NB4 (cell line): ENCODE data around the gene SNN.

Experiments used
- MYC ChIP-seq: IDR thresholded peaks from 2 replicates; pipeline ENCODE4 v1.6.1; 2011; ENCODE audit warnings: low read depth, low read length
- POLR2A ChIP-seq: IDR thresholded peaks from 2 replicates; pipeline ENCODE4 v1.6.1; 2011; ENCODE audit warnings: mild to moderate bottlenecking; ENCODE audit not compliant: insufficient read length; ENCODE audit errors: extremely low read depth
- TF ChIP-seq, protein P1 (sequence below): IDR thresholded peaks from one replicate; pipeline ENCODE4 v1.5.1; 2012; ENCODE audit warnings: low read depth, low read length
- TF ChIP-seq, protein P2 (sequence below): IDR thresholded peaks from 2 replicates; pipeline ENCODE4 v1.6.1; 2011; ENCODE audit warnings: low read depth, low read length

DNA sequence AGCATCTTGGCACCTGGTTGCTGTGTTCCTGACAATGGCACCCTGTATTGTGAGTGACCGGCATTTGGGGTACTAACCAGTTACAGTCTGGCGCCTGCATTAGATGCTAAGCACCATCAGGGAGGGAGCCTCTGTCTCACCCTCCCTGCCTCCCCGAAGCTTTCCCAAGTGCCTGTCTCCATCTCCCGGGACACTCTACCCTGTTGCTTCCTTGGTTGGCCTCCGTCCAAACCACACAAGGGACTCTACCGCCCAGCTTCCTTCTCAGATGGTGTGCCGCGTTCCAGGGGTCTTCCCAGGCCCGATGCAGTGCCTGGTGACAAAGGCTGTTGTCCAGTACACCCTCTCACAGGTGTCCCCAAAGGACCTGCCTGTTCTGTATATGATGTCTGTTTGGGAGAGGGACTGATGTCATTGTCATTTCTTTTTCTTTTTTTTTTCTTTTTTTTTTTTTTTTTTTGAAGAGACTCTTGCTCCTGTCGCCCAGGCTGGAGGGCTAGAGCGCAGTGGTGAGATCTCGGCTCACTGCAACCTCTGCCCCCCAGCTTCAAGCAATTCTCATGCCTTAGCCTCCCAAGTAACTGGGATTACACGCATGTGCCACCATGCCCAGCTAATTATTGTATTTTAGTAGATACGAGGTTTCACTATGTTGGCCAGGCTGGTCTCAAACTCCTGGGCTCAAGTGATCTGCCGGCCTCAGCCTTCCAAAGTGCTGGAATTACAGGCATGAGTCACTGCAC is 6.7 kb downstream of the SNN start:
- TF ChIP-seq, protein P1, sequence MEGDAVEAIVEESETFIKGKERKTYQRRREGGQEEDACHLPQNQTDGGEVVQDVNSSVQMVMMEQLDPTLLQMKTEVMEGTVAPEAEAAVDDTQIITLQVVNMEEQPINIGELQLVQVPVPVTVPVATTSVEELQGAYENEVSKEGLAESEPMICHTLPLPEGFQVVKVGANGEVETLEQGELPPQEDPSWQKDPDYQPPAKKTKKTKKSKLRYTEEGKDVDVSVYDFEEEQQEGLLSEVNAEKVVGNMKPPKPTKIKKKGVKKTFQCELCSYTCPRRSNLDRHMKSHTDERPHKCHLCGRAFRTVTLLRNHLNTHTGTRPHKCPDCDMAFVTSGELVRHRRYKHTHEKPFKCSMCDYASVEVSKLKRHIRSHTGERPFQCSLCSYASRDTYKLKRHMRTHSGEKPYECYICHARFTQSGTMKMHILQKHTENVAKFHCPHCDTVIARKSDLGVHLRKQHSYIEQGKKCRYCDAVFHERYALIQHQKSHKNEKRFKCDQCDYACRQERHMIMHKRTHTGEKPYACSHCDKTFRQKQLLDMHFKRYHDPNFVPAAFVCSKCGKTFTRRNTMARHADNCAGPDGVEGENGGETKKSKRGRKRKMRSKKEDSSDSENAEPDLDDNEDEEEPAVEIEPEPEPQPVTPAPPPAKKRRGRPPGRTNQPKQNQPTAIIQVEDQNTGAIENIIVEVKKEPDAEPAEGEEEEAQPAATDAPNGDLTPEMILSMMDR = no peak
- TF ChIP-seq POLR2A = no peak
- no peak for TF ChIP-seq MYC
- TF ChIP-seq, protein P2, sequence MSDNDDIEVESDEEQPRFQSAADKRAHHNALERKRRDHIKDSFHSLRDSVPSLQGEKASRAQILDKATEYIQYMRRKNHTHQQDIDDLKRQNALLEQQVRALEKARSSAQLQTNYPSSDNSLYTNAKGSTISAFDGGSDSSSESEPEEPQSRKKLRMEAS = no peak
